HG03558 (cell line): ENCODE measurements around the gene ANKDD1B.
"Not testable (repeated sequence)": the region's sequence is repeated elsewhere in the genome, so short reads cannot be mapped to it uniquely, and the experiment has no call there.

ENCODE experiments used
- ATAC-seq: cut with Tn5 transposase; IDR thresholded peaks from one replicate; pipeline ENCODE4 v1.9.1; 2021; ENCODE audit warnings: moderate number of reproducible peaks; ENCODE audit not compliant: unreplicated experiment; ENCODE audit errors: extremely low read depth

The ANKDD1B gene

DNA sequence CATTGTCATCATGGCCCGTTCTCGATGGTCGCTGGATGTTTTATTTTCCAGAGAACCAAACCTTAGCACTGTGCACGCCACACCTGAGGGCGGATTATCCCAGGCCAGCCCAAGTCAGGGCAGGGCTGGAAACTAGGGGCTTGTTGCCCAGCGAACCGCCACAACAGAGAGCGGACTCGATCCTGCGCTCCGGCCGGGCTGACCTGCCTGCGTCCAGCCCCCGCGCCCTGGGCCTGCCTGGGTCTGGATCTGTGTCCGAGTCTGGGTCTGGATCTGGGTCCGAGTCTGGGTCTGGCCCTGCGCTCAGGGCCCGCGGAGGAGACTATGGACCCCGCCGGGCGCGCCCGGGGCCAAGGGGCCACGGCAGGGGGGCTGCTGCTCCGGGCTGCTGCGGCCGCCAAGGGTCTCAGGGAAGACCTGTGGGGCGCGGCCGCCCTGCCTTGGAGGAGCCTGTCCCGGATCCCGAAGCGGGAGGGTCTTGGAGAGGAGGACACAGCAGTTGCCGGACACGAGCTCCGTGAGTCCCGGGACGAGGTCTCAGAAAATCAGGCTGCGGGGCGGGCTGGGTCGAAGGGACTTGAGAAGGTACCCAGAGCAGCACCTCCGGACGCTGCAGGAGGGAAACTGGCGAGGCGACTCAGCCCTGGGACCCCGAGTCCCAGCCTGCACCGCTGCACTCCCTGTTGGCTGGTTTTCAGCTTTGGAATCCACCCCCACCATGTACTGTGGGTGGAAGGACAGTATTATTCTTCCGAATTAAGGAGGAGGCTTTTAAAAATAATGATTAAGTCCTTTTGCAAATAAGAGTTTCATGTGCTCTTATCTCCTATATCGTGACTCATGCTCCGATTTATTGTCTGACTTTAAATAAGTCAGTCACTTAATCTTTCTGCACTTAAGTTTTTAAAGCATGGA lies at the start of gene ANKDD1B:
TSS of gene ANKDD1B (plus strand) at position 143 of the 915 bp plus-strand sequence. CDS start at position 325, 182 bp downstream.
- no peak for ATAC-seq

- ATAC-seq, result not testable (repeated sequence)
Measured at GRCh38 chr5:75565991-75566709, 45.1 kb upstream of the ANKDD1B start.

DNA sequence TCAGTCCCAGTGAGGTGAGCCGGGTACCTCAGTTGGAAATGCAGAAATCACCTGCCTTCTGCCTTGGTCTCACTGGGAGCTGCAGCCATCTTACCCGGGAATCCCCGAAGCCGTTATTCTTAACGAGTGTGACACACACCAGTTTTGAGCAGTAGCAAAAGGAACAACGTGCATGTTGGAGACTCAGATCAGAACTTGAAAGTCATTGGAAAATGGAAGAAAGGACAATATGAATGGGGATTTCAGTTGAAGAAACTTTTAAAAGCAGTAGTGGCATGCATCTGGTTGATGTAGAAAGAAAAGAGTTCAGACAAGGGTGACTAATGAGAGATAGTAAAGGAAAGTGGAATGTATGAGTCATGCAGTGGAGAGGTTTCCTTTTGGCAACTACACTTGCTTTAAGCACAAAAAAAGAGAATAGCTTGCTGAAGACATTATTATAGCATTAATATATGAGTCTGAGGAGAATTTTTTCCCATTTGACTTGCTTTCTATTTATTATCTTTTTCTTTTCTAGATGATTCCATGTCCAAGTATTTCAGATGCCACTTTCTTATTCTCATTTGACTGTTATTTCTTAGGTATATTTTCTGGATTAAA lies 44.4 kb upstream of the ANKDD1B start:
- peak; percentile 71 for ATAC-seq

- no peak for ATAC-seq
Measured at GRCh38 chr5:75567710-75568109, 43.5 kb upstream of the ANKDD1B start.

DNA sequence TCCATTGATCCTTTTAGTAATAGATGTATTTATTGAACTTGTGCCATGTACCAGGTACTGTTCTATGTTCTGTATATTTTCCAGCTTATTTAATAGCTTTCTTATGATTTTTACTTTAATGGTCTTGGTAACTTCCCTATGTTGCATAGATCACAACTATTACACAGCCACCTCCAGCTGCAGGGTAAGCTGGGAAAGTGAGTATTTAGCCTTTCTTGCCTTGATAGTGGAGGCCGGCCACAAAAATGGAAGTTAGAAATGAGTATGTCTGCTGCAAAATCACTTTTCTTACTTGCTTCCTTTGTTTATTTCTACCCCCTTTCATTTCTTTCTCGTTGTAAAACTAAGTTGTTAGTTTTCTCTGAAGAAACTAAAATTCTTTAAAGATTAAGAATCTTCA lies 43.1 kb upstream of the ANKDD1B start:
- no peak for ATAC-seq

- ATAC-seq, result no peak
Measured at GRCh38 chr5:75571547-75571946, 39.7 kb upstream of the ANKDD1B start.

GRCh38 chr5:75574791-75575190 lies 36.5 kb upstream of the ANKDD1B start:
- ATAC-seq, result no peak

- ATAC-seq, result not testable (repeated sequence)
Measured at GRCh38 chr5:75578280-75578679, 33.0 kb upstream of the ANKDD1B start.

DNA sequence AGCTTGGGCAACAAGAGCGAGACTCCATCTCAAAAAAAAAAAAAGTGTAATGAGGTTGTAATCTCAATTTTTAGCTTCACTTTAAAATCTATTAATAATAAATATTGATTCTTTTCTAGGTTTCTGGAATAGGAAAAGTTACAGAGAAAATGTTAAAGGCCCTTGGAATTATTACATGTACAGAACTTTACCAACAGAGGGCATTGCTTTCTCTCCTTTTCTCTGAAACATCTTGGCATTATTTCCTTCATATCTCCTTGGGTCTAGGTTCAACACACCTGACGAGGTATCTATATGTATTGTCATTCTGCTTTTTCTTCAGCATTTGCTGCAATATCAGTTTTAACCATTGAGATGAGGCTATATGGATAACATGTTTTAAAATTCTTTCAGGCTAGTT lies 26.6 kb upstream of the ANKDD1B start:
- no peak for ATAC-seq

DNA sequence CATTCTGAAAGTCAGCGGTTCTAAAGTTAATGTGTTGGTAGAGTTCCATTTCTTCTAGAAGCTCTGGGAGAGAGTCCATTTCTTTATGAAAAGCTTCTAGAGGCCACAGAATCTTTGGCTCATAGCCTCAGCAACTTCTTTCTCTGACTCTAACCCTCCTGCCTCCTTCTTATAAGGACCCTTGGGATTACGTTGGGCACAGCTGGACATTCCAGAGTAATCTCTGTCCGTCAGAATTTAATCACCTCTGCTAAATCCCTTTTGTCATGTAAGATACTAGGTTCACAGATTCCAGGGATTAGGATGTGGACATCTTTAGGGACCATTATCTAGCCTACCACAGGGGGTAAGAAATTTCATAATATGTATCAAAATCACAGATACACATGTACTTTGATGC lies 22.6 kb upstream of the ANKDD1B start:
- no peak for ATAC-seq

DNA sequence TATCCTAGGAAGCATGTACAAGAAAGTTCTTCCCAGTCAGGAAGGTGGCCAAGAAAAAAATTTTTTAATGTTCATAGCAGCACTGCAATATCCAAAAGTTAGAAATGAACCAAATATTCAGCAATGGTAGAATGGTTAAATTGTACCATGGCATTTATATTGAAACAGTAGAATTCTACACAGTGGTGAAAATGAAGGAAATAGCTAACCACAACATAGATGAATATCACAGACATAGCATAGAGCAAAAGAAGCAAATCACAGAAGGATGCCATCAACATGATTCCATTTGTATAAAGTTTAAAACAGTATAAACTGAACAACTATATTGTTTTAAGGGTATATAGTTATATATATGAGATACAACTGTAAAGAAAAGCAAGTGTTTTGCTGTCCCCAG lies 10.7 kb upstream of the ANKDD1B start:
- no peak for ATAC-seq

DNA sequence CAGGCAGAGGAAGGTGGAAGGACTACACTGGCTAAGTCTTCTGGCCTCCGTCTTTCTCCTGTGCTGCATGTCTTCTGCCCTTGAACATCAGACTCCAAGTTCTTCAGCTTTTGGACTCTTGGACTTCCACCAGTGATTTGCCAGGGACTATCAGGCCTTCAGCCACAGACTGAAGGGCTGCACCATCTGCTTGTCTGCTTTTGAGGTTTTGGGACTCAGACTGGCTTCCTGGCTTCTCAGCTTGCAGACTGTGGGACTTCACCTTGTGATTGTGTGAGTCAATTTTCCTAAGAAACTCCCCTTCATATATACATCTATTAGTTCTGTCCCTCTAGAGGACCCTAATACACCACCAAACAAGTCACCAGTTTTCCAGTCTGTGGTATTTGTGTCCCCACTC lies 9.7 kb upstream of the ANKDD1B start:
- ATAC-seq, result no peak

- no peak for ATAC-seq
Measured at GRCh38 chr5:75601996-75602395, 9.3 kb upstream of the ANKDD1B start.

DNA sequence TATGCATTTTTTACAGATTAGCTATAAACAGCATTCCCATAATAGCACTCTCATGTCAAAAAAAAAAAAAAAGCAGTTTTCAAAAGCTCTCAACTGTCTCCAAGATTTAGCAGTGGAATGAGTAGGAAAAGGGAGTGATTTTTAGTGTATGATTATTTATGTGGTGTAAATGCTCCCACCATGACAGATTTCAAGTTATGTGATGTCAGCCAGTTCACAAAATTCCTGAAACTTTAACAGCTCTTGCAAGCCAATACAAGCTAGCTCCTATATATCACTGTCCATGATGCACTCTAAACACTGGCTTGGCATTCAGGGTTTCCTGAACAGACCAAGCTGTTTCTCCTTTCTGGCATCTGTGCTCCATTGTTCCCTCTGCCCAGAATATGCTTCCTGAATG lies 7.9 kb upstream of the ANKDD1B start:
- ATAC-seq, result no peak

- no peak for ATAC-seq
Measured at GRCh38 chr5:75603821-75604220, 7.4 kb upstream of the ANKDD1B start.

- ATAC-seq, result not testable (repeated sequence)
Measured at GRCh38 chr5:75607341-75607740, 3.9 kb upstream of the ANKDD1B start.

DNA sequence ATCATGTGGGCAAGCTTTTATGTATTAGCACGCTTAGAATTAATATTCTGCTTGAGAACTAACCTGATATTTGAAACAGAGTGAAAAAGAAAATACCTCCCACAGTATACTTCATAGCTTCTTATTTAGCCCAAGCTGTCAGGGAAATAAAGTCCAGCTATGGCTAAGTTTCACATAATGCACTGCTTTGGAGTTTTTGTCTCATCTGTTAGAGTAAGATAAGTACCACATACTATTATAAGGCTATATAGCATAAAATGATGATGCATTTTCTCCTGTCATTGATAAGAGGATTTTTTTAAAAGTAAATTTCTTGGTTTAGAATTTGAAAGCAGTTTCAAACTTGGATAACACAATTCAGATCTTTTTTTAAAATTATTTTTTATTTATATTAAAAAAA lies 2.4 kb upstream of the ANKDD1B start:
- no peak for ATAC-seq

- no peak for ATAC-seq
Measured at GRCh38 chr5:75610201-75610600, 1.1 kb upstream of the ANKDD1B start.

- not testable (repeated sequence) for ATAC-seq
Measured at GRCh38 chr5:75610859-75611310, 368 bp upstream of the ANKDD1B start.

DNA sequence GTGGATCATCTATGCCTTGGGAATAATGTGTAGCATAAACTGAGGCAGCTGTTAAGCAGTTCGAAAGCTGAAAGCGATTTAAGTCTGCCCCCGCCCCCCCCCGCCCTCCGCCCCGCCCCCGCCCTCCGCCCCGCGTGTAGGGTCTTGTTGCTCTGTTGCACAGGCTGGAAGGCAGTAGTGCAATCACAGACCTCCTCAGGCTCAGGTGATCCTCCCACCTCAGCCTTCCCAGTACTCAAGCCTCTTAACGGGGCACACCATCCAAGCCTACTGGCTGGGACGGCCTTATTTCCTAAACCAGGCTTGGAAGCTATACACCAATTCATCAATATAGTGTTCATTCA lies 945 bp downstream of the ANKDD1B start:
- ATAC-seq, result no peak

- no peak for ATAC-seq
Measured at GRCh38 chr5:75612901-75613300, 1.6 kb downstream of the ANKDD1B start.
